Tibial nerve (tissue), 3 donors: Measurements from ENCODE around the gene BTBD9.

Experiments used
- POLR2A ChIP-seq, 2 donors: fragments of 450-650 bp; IDR thresholded peaks; one replicate each; pipeline ENCODE4 v1.6.1; 2017; ENCODE audit warnings: antibody characterized with exemption in 2 of 2, mild to moderate bottlenecking in 2 of 2, moderate library complexity in 2 of 2
- TF ChIP-seq, protein P1 (sequence below), 5 experiments: fragments of 200-600 bp in 3 of 5; fragments of 450-650 bp in 2 of 5; sonication (generic) in 3 of 5; IDR thresholded peaks; one replicate each; pipeline ENCODE4 v1.5.1; 2016 to 2019; ENCODE audit warnings: antibody characterized with exemption in 5 of 5, mild to moderate bottlenecking in 3 of 5, moderate library complexity in 2 of 5

DNA sequence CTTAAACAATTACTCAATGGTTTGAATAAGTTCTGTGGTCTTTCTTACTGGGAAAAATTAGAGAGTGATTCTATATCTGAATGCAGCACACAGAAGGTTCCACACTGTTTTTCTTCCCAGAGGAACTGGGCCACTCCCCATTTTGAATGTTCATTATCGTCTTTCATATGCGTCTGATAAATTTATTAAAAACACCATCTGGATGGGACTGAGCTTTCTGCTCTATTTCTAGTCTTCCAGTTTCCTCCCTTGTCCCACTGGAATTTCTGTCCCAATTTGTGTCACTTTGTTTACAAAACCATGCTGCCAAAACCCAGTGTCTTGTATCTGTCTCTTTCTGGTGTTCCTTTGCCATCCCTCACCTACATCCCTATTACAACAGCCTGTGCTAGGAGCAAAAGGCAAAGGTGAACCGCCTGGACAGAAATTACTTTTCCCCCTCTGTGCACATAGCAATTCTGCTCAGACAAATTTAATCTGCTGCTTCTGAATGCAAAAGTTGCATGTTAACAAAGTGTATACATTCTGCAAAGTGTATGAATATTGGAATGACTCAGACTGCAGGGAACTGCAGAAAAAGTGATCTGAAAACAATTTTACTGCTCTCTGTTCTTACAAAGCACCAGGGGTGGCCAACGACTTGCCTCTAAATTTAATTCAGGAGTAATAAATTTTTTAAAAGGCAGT is 333.6 kb downstream of the BTBD9 start:
- TF ChIP-seq, protein P1, sequence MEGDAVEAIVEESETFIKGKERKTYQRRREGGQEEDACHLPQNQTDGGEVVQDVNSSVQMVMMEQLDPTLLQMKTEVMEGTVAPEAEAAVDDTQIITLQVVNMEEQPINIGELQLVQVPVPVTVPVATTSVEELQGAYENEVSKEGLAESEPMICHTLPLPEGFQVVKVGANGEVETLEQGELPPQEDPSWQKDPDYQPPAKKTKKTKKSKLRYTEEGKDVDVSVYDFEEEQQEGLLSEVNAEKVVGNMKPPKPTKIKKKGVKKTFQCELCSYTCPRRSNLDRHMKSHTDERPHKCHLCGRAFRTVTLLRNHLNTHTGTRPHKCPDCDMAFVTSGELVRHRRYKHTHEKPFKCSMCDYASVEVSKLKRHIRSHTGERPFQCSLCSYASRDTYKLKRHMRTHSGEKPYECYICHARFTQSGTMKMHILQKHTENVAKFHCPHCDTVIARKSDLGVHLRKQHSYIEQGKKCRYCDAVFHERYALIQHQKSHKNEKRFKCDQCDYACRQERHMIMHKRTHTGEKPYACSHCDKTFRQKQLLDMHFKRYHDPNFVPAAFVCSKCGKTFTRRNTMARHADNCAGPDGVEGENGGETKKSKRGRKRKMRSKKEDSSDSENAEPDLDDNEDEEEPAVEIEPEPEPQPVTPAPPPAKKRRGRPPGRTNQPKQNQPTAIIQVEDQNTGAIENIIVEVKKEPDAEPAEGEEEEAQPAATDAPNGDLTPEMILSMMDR (IDR thresholded peaks at IDR 0.05): no peak
- no peak for TF ChIP-seq POLR2A (IDR thresholded peaks at IDR 0.05)
